ACHN (cell line): ENCODE results near the gene LRRIQ1.

ENCODE experiments used
- DNase-seq: peaks from one replicate; pipeline ENCODE4 v3.0.0-alpha.2; 2015
- in situ Hi-C: cut with HindIII; loops from 2 replicates; pipeline ENCODE4 v1.10.0; 2017; ENCODE audit warnings: low sequenced_read_pairs, low pct_ligation_motif_present, low pct_unique_long_range_greater_than_20kb

The LRRIQ1 gene

DNA sequence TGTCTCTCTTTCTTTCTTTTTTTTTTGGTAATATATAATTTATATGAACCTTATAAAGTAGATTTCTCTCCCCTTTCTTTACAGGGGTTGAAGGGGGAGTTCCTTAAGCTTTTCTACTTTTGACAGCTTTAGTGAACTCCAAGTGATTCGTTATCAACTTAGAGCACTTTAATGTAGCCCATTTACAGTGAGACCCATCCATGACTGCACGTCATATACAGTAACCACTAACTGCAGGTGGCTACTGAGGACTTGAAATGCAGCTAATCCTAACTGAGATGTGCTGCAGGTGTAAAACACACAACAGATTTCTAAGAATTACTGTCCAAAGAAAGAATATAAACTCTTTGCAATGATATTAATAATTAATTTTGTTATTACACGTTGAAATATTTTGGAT lies 582 bp downstream of the LRRIQ1 start:
- in situ Hi-C loops: loop anchor here (25.0 kb wide), 1 partner anchor 149 kb away; no protein-coding TSS in a partner anchor
- peak; percentile 42 for DNase-seq

DNA sequence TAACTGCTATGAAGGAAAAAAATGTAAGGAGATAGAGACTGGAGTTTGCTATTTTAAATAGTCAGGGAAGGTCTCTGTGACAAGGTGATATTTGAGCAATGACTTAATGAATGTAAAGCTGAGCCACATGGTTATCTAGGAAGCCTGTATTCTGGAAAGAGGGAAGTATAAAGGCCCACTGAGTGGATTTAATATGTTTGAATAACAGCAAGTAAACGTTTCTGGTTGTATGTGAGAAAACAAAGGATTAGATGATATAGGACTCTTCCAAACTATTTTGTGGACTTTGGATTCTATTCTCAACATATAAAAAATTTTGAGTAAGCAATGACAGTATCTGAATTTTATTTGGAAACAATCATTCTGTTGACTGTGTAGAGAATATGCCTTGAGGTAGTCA lies 5.2 kb downstream of the LRRIQ1 start:
- no peak for DNase-seq
- in situ Hi-C loops: loop anchor here (25.0 kb wide), 1 partner anchor 154 kb away; no protein-coding TSS in a partner anchor

DNA sequence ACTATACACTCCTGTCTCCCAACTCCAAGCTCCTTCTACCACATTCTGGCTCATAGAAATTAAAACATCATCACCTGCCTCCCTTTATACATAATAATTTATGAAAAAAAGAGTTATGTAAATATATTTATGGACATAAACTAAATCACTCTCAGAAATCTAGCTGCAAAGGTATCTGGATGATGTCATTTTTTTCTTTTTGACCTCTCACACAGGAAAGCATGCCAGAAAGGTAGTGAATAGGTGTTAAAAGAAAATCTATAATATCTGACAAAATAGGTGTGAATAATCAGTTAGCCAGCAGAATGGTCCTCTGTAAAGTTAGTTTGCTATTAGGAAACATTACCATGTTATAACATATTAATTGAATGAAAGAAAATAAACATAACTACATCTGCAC lies 7.7 kb downstream of the LRRIQ1 start:
- in situ Hi-C loops: loop anchor here (25.0 kb wide), 1 partner anchor 157 kb away; no protein-coding TSS in a partner anchor
- no peak for DNase-seq

DNA sequence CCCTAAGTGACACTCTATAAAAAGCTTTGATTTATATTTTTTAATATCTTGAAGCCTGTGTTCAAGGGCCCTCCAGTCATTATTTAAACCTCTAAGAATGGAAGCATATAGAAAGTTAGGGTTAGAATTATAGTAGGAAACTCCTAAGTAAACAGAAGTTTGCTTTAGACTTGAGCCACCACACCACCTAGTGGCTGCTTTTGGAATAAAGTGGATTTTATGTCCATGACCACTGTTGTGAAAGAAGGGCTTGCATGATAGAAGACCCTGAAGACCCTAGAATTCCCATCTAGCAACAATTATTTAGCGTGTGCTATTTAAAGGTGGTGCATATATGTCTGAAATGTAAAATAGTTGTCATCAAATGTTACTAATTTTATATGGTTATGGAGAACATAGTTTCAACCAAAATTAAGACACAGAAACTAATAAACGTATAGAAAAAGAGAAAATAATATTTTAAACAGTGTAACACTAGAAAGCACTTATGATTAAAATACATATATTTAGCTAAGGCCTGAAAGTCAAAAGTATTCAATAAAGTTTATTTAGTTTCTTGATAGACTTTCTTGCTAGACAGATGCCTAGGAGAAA lies 21.3 kb downstream of the LRRIQ1 start:
- peak; percentile 74 for DNase-seq
- in situ Hi-C loops: no loop called here

DNA sequence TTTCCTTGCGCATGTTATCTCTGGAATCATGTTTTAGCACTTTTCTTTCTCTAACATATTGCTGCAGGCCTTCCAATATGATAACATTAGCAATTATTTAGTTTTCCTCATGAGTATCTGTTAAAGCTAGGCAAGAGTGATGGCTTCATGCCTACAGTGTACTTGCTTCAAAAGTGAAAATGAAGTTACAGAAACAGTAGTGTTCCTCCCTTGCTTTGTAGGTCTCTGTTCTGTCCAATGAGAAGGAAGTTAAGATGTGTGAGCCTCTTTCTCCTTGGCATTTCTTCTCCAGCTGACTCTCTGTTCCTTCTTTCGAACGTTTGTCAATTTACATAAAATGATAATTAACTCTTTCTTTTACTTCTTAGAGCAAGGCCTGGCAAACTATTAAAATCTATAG lies 22.2 kb downstream of the LRRIQ1 start:
- in situ Hi-C loops: no loop called here
- no peak for DNase-seq

DNA sequence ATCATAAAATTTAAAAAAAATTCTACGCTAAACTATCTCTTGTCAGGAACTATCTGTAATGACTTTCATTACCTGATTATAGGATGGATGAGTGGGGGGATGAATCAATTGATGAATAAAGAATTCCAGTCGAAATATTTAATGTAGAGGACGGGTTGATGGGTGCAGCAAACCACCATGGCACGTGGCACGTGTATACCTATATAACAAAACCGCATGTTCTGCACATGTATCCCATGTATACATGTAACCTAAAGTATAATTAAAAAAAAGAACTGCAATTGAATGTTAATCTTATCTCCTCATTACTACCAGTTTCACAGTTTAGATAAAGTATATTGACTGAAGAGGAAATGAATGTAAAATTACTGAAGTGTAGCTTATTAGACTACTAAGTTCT lies 23.4 kb downstream of the LRRIQ1 start:
- in situ Hi-C loops: no loop called here
- DNase-seq: no peak

DNA sequence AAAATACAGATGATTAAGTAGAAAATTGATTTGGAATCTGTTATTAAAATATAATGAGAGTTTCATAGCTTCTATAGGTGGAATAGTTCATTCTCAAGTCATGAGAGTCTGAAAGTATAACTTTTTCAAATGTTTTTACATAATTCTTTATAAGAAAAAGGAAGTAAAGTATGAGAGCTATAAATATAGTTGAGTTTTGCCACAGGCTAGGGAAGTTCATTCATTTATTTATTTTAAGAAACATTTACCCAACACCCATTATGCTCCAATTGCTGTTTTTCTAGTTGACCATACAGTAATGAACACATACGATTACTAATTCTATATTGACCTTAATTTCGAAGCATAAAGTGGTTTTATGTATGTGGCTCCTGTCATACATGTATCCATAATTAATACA lies 24.8 kb downstream of the LRRIQ1 start:
- in situ Hi-C loops: no loop called here
- DNase-seq: no peak

DNA sequence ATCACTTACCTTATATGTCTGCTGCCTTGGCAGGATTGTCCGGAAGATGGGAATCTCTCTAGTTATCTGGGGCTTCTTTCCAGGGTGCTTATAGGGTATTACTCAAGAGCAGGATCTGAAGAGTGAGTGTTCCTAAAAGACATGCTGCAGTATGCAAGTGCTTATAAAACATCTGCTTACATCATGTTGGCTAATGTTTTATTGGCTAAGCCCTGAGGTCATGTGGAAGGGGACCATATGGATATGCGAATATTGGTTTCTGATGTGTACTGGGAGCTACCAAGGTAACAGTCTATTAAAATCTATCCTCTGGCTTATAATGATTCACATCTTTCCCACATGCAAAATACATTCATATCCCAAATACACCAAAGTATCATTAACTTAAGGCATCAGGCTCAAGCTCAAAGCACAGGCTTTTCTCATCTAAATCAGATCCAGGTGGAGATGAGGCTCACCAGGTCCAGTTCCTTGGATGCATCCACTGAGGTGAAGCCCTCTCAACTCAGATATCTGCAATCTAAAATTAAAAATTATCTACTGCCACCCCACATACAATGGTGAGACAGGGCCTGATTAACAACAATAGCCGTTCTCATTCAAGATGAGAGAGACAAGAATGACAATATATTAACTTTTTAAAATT lies 29.8 kb downstream of the LRRIQ1 start:
- in situ Hi-C loops: no loop called here
- DNase-seq: no peak

DNA sequence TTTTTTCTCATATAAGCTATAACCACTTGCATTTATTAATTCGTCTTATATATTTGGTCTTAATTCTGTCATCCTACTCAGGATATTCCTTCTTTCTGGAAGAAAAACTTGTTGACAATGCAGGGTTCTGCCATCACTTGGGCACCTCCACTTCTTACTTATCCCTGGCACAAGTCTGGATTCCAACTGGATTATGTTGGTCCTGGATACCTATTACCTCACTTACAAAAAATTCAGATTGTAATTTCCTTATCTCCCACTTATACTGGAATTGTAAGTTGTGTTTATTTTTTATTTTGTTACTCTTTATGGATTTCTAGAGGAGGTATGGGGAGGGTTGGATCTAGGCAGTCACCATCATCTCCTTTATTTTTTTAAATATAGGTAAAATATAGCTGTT lies 36.7 kb downstream of the LRRIQ1 start:
- peak; percentile 13 for DNase-seq
- in situ Hi-C loops: no loop called here

DNA sequence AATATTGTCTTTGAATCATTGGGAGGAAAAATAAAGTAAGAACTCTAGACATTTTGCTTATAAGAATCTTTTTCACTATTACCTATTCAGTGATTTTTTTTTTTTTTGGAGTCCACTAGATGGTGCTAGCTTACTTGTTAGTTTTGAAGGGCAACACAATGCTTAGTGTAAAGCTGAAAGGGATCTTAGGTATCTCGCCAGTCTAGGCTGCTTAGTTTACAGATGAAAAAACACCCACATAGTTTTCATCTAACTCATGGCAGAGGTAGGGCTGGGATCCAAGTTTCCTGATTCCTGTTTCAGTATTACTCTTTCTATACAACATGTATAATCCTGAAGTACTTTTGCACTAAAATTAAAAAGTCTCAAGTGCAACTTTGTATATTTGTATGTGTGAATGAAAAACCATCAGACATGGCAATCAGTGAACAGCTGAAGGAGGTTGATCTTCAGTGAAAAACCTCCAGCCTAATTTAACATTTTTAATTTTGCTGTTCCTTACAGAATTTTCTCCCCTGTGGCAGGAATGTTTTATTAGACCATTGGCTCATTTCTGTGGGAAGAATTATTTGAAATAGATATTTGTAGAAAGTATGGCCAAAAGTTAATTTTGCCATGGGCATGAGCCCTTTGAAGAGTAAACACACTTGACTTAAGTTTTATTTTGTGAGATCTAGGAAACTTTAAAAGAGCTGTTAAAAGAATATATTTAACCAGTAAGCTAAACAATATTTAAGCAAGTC lies 40.7 kb downstream of the LRRIQ1 start:
- DNase-seq: peak; percentile 98
- in situ Hi-C loops: no loop called here

DNA sequence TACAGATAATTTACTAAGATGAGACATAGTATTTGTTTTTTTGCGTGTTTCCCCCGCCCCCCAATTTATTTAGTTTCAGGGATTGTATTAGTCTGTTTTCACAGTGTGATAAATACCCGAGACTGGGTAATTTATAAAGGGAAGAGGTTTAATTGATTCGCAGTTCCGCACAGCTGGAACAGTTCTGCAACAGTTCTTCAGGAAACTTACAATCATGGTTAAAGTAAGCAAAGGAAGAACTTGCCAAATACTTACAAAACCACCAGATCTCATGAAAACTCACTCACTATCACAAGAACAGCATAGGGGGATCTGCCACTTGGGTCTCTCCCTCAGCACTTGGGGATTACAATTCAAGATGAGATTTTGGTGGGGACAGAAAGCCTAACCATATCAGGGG lies 48.9 kb downstream of the LRRIQ1 start:
- no peak for DNase-seq
- in situ Hi-C loops: no loop called here

DNA sequence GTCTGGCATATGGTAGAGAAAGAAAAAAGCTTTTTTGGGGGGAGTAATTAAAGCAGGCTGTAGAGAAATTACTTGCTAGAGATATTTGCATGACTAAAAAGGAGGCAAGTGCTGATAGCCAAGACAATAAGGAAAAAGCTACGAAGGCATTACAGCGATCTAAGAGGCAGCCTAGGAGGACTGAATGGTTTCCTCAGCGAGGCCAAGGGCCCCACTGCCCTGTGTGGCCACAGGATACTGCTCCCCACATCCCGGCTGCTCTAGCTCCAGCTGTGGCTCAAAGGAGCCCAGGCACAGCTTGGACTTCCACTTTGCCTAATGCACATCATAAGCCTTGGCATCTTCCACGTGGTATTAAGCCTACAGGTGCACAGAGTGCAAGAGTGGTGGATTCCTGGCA lies 53.6 kb downstream of the LRRIQ1 start:
- in situ Hi-C loops: no loop called here
- DNase-seq: no peak

DNA sequence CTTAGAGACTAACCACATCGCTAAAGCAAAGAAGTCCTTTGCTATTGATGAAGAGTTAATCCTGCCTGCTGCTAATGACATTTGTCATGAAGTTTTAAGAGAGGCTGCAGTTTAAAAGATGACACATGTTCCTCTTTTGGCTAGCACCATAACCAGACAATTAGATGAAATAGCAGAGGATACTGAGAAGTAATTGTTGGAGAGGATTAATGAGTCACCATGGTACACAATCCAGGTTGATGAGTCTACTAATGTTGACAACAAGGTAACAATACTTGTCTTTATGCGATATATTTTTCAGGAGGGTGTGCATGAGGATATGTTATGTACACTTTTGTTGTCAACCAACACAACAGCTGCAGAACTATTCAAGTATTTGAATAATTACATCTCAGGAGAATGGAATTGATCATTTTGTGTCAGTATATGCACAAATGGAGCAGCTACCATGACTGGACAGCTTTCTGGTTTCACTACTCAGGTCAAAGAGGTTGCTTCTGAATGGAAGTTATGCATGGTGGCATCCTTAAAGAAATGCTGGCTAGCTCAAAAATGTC lies 56.7 kb downstream of the LRRIQ1 start:
- in situ Hi-C loops: no loop called here
- DNase-seq: no peak

DNA sequence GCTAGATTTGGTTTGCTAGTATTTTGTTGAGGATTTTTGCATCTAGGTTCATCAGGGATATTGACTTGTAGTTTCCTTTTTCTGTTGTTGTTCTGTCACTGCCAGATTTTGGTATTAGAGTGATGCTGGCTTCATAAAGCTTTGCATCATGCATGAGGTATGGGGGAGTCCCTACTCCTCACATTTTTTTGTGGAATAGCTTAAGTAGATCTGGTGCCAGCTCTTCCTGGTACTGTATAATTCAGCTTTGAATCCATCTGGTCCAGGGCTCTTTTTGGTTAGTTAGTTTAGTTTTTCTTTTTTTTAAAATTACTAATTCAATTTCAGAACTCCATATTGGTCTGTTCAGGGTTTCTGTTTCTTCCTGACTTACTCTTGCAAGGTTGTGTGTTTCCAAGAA lies 59.4 kb downstream of the LRRIQ1 start:
- in situ Hi-C loops: no loop called here
- no peak for DNase-seq

DNA sequence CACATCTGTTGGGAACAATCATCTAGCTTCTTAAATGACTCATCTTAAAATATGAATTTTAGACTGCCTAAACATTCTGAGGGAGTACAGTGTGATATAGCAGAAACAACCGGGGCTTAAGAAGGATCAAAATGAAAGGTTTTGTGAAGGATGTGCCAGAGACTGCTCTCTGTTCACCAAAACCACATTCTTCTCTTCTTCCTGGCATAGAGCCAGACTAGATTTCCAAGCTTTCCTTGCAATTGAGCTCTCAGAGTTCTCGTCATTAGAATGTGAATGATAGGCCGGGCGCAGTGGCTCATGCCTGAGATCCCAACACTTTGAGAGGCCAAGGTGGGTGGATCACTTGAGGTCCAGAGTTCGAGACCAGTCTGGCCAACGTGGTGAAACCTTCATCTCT lies 94.5 kb downstream of the LRRIQ1 start:
- in situ Hi-C loops: no loop called here
- DNase-seq: no peak

DNA sequence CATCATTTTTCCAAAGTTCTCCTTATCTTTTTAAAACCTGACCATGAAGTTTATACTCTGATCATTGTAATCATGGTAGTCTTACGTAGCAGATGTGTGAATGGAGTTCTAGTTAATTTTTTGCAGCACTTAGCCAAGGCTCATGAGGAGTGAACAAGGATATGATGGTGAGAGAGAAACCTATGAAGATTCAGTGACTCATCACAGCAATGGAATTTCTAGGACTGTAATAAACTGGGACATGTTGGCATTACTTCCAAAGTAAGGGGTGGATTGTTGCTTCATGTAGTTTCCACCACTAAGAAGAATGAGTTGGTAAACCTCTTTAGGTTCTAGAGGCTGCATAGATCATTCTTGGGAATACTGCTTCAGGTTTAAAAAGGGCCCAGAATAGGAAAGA lies 102.7 kb downstream of the LRRIQ1 start:
- DNase-seq: peak; percentile 17
- in situ Hi-C loops: no loop called here

DNA sequence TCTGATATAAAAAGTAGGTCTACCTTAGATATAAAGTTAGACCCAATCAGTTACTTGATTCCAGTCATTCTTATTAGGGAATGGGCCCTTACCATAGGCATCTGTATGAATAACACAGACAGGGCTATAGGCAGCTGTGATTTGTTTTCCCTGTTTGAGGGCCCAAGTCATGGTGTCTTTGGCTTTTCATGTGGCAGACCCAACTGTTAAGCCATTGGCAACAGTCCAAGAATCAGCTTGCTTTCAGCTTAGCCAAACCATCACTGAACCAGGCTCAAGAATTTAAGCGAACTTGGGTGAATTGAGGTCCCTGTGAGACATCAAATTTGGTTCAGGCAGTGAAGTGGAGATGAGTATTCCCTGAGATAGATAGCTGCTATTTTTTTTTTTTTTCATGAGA lies 111.2 kb downstream of the LRRIQ1 start:
- no peak for DNase-seq
- in situ Hi-C loops: no loop called here

DNA sequence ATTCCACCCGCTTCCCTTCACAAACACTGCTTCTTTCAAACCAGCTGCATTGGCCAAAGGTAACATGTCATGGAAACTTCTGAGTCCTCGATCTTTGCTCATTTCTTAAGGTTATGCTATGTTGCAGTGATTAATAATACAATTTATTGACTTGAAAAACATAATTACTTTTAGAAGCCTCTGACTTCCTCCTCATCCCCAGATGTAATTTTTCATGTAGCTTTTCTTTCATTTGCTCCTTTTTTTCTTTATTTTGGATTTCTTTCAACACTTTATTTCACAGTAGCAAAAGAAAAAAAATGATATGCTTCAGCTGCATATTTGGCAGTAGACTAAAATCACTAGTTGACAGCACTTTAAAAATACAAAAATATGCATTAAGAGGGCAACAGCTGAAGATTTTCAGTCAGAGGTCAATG lies 116.2 kb downstream of the LRRIQ1 start:
- no peak for DNase-seq
- in situ Hi-C loops: loop anchor here (25.0 kb wide), 1 partner anchor 285 kb away; no protein-coding TSS in a partner anchor

DNA sequence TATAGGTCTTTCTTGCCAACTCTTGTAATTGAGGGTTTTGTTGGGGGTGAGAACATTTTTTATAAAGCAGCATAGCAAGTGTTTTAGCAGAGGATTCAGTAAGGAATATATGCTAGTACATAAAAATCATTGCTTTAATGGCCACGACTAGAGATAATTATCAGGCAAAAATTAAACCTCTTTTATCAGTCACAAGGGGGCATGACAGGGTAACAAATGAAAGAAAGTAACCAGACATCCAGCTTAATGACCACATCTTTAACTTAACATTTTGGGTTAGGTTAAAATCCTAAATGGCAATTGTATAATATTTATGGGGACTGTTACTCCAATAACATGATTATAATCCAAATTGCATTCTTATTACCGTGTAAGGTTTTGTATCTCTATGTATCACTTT lies 119.6 kb downstream of the LRRIQ1 start:
- peak; percentile 73 for DNase-seq
- in situ Hi-C loops: loop anchor here (25.0 kb wide), 1 partner anchor 282 kb away; no protein-coding TSS in a partner anchor
